LNCaP clone FGC (cell line): ENCODE results near the gene ANO2.

Experiments
- DNase-seq: peaks from one replicate; pipeline ENCODE4 v3.0.0-alpha.2; 2011; ENCODE audit warnings: low read depth
- H3K4me3 ChIP-seq: 2 replicates; pipeline ENCODE4 v1.5.1; 2011; ENCODE audit warnings: mild to moderate bottlenecking, low read depth, low read length, control low read depth
- TF ChIP-seq, protein P1 (sequence below): IDR thresholded peaks from 2 replicates; pipeline ENCODE4 v1.5.1; 2012; ENCODE audit warnings: mild to moderate bottlenecking; ENCODE audit not compliant: control insufficient read depth, insufficient read depth; ENCODE audit errors: extremely low read depth

Gene ANO2

DNA sequence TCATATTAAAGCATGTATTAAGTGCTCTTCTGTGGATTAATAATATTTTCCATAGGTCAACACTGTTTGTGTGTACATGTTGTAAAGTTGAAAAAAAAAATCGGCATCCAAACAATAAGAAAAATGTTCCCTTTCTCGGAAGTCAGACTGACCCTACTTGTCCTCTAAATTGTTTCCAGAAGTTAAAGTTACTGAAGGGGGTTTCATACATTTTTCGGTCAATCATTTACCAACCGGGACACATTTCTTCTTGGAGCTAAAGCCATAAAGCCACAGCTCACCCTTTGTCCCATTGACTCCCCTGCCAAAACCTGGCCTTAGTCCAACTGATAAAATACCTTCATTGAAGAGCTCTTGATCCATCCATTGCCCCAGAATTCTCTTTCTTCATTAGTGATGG, 230.0 kb downstream of the ANO2 start:
- H3K4me3 ChIP-seq, result no peak overlapping the region
- DNase-seq, result no peak
- TF ChIP-seq, protein P1, sequence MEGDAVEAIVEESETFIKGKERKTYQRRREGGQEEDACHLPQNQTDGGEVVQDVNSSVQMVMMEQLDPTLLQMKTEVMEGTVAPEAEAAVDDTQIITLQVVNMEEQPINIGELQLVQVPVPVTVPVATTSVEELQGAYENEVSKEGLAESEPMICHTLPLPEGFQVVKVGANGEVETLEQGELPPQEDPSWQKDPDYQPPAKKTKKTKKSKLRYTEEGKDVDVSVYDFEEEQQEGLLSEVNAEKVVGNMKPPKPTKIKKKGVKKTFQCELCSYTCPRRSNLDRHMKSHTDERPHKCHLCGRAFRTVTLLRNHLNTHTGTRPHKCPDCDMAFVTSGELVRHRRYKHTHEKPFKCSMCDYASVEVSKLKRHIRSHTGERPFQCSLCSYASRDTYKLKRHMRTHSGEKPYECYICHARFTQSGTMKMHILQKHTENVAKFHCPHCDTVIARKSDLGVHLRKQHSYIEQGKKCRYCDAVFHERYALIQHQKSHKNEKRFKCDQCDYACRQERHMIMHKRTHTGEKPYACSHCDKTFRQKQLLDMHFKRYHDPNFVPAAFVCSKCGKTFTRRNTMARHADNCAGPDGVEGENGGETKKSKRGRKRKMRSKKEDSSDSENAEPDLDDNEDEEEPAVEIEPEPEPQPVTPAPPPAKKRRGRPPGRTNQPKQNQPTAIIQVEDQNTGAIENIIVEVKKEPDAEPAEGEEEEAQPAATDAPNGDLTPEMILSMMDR, result no peak

DNA sequence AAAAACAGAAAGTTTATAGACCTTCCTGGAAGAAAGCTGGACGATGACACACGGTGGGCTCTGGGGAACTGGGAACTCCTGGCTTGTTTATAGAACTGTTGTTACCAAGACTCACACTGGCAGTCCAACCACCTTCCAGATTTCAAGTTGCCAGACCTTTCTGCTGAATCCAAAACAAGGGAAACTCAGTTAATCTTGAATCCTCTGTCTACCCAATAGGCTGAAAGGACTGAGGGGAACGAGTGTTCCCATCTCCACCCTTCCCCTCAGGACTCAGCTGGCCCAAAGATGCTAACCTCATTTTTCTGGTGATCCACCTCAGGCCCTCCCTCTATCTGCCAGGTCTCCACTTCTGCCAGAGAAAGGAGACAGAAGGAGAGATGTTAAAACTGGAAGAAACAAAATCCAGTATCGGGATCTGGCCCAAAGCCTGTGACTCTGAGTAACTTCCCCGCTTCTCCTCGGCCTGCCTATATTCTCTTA, 231.4 kb downstream of the ANO2 start:
- no peak overlapping the region for H3K4me3 ChIP-seq
- no peak for DNase-seq
- TF ChIP-seq, protein P1, result no peak

DNA sequence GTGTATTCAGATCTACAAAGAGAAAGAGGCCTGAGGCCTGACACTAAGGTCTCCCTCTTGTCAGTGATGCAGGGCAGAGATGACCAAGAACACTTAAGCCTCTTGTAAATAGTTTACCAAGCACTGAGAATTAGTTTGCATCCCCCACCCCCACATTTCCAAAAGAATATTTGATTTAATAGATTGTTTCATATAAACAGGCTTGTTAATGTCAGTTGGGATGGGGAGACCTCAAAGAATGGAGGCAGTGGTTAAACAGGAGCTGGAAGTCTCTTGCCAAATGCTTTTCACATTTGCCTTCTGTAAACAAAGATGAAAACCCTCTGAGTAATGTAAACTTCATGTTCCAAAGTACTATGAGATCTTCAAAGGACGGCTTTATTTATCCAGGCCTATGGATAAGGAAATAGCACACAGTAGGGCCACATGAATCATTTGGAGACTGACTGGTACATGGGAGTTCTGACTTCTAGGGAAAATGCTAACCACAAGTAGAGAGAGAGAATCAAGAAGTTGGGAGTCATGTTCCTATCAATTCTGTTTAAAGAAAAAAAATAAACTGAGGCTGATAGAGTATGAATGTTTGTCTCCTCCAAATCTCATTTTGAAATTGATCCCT, 234.7 kb downstream of the ANO2 start:
- TF ChIP-seq, protein P1, result no peak
- H3K4me3 ChIP-seq, result no peak overlapping the region
- DNase-seq, result no peak

DNA sequence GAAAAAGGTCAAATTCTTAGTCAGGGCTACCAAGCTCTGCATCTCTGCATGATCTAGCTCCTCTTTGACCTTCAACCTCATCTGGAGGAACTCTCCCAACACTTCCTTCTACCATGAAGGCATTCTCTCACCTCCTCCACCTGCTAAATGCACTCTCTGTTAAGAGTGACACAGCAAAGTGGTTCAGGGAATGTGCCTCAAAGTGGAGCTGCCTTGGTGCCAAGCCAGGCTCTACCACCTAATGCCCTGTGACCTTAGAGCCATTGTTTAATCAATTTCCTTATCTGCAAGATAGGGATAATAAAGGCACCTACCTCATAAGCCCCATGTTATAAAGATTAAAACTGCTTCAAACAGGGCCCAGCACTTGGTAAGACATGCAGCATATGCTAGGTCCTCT, 236.7 kb downstream of the ANO2 start:
- no peak for DNase-seq
- no peak overlapping the region for H3K4me3 ChIP-seq
- TF ChIP-seq, protein P1, result no peak

DNA sequence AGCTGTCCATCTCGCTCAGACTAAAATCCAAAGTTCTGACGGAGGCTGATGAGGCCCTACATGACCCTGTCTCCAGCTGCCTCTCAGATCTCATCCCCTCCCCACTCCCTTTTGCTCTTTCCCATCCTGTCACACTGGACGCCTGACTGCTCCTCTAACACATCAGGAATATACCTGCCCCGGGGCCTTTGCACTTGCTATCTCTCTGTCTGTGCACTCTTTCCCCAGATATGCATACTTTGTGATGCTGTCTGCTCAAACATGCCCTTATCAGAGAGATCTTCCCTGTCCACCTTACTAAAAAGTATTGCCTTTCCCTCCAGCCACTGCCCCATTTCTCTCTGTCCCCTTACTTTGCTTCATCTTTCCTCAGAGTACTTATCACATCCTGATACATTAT, 238.8 kb downstream of the ANO2 start:
- no peak for DNase-seq
- H3K4me3 ChIP-seq, result no peak overlapping the region
- TF ChIP-seq, protein P1, result no peak

DNA sequence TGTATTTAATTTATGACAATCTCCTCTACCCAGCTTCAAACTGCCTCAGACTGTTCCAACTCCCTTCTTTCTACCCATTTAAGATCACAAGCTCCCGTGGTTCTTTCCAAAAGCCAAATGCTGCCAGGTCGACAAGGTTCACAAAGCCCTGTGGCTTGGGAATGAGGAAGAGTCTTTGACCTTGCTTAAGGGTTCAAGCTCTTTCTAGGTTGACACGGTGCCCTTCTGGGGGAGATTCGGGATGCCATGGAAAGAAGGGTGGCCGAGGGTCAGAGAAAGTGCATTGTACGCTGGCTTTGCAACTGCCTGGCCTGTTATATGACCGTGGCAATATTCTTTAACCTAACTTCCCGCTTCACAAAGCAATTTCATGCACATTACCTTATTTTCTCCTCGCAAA, 239.3 kb downstream of the ANO2 start:
- DNase-seq, result no peak
- TF ChIP-seq, protein P1, result no peak
- no peak overlapping the region for H3K4me3 ChIP-seq
